K562 (cell line): ENCODE results near the gene PTOV1. TPM values are rescaled to one million over a fixed set of nuclear protein-coding genes. Genes with fewer than 3 reads are reported as not detected.

Source experiments
- HMG20B ChIP-seq: fragments of 250-450 bp; sonication (Bioruptor Pico); IDR thresholded peaks from 2 replicates; pipeline ENCODE4 v1.5.0; 2021; ENCODE audit warnings: mild to moderate bottlenecking
- KLF6 ChIP-seq: fragments of 250-450 bp; sonication (Bioruptor Pico); IDR thresholded peaks from 2 replicates; pipeline ENCODE4 v1.4.0; 2020; ENCODE audit warnings: mild to moderate bottlenecking, moderate library complexity, borderline replicate concordance
- MYC ChIP-seq, 2 experiments: fragments of 250-450 bp in 1 of 2; sonication (Bioruptor Pico) in 1 of 2; IDR thresholded peaks; 2 replicates each; pipeline versions ENCODE4 v1.5.1 to v1.6.1; 2012 to 2021; ENCODE audit warnings: low read depth in 2 of 2, borderline replicate concordance in 1 of 2, improper control_type of control experiment in 1 of 2, low read length in 1 of 2, mild to moderate bottlenecking in 1 of 2, moderate library complexity in 1 of 2
- NFYB ChIP-seq: IDR thresholded peaks from 2 replicates; pipeline ENCODE4 v1.6.1; 2011; ENCODE audit warnings: mild to moderate bottlenecking, moderate library complexity; ENCODE audit not compliant: insufficient read length; ENCODE audit errors: extremely low read depth
- NR2F6 ChIP-seq: fragments of 450-650 bp; formaldehyde crosslinking; IDR thresholded peaks from 2 replicates; pipeline ENCODE4 v1.4.0; 2020; ENCODE audit warnings: mild to moderate bottlenecking
- POLR2AphosphoS2 ChIP-seq: IDR thresholded peaks from 2 replicates; pipeline ENCODE4 v1.6.1; 2012; ENCODE audit warnings: low read length, improper control_type of control experiment
- POLR2H ChIP-seq: IDR thresholded peaks from 2 replicates; pipeline ENCODE4 v1.6.1; 2016; ENCODE audit warnings: missing genetic modification characterization, low read depth, mild to moderate bottlenecking, control low read depth, missing compliant biosample characterization, moderate library complexity
- PPARD ChIP-seq: fragments of 250-450 bp; sonication (Bioruptor Pico); IDR thresholded peaks from 2 replicates; pipeline ENCODE4 v1.8.0; 2022; ENCODE audit warnings: inconsistent platforms, mild to moderate bottlenecking, moderate library complexity
- RFX1 ChIP-seq: fragments of 450-650 bp; IDR thresholded peaks from 2 replicates; pipeline ENCODE4 v1.6.1; 2016; ENCODE audit warnings: mild to moderate bottlenecking, moderate library complexity
- SP1 ChIP-seq: sonication (generic); formaldehyde crosslinking; IDR thresholded peaks from 2 replicates; pipeline ENCODE4 v1.8.1; 2022; ENCODE audit warnings: mild to moderate bottlenecking, missing genetic modification reagents
- SPI1 ChIP-seq: IDR thresholded peaks from 2 replicates; pipeline ENCODE4 v1.6.1; 2011; ENCODE audit warnings: low read depth, low read length, control low read depth, borderline replicate concordance
- SRSF9 ChIP-seq: fragments of 200-400 bp; formaldehyde crosslinking; IDR thresholded peaks from 2 replicates; pipeline ENCODE4 v1.6.1; 2017; ENCODE audit warnings: low read depth, low read length, borderline replicate concordance
- ZNF146 ChIP-seq: IDR thresholded peaks from one replicate; pipeline ENCODE4 v1.6.1; 2018; ENCODE audit warnings: missing compliant biosample characterization; ENCODE audit not compliant: unreplicated experiment
- ZNF766 ChIP-seq: fragments of 200-800 bp; sonication (Bioruptor generic); conservative IDR thresholded peaks from 2 replicates; pipeline ENCODE4 v1.6.1; 2016; ENCODE audit warnings: missing genetic modification characterization, missing compliant biosample characterization
- ZNF830 ChIP-seq: fragments of 250-450 bp; sonication (Bioruptor Pico); IDR thresholded peaks from 2 replicates; pipeline ENCODE4 v1.5.0; 2021; ENCODE audit warnings: mild to moderate bottlenecking
- polyA plus RNA-seq, 8 experiments: library from polyadenylated mRNA; depleted of rRNA in 4 of 8; stranded (reverse) in 5 of 8; unstranded in 3 of 8; fragments of >200 nt; fragmentation: Nextera tagmentation in 2 of 8; fragmentation: Illumina TruSeq in 1 of 8; extraction: Ambion mirVana in 2 of 8; extraction: Trizol in 1 of 8; gene quantifications; 2 replicates each; pipeline versions ENCODE4 v1.2.1 to v1.2.3, GENCODE V29; 2011 to 2014; ENCODE audit warnings: inconsistent platforms in 1 of 8, missing spikeins in 1 of 8
- total RNA-seq, 7 experiments: library from RNA; depleted of rRNA in 6 of 7; stranded (reverse); fragments of >200 nt in 6 of 7; fragmentation: Illumina TruSeq in 2 of 7; extraction: Trizol in 2 of 7; gene quantifications; 2 replicates each; pipeline versions ENCODE4 v1.2.1 to v1.2.3, GENCODE V29; 2011 to 2021; ENCODE audit warnings: low replicate concordance in 1 of 7
- TF ChIP-seq, protein P1 (sequence below): fragments of 250-450 bp; sonication (Bioruptor Pico); IDR thresholded peaks from 2 replicates; pipeline ENCODE4 v1.5.0; 2021
- TF ChIP-seq, protein P2 (sequence below): sonication (generic); formaldehyde crosslinking; IDR thresholded peaks from 2 replicates; pipeline ENCODE4 v1.8.0; 2022; ENCODE audit warnings: mild to moderate bottlenecking, missing genetic modification reagents
- TF ChIP-seq, protein P3 (sequence below): fragments of 450-650 bp; IDR thresholded peaks from 2 replicates; pipeline ENCODE4 v1.6.1; 2016
- TF ChIP-seq, protein P4 (sequence below): IDR thresholded peaks from 3 replicates; pipeline ENCODE4 v1.6.1; 2011; ENCODE audit warnings: borderline replicate concordance, mild to moderate bottlenecking; ENCODE audit not compliant: insufficient read length, insufficient read depth
- TF ChIP-seq, protein P5 (sequence below): sonication (generic); formaldehyde crosslinking; IDR thresholded peaks from 2 replicates; pipeline ENCODE4 v1.5.0; 2020; ENCODE audit warnings: missing genetic modification reagents

Gene PTOV1
- total and polyA plus RNA-seq, 9 of the 15 experiments (the other 6 are each of a cell fraction or from before 2014, with no cell fraction given) = 4.9 to 169 (median 43.5) TPM

DNA sequence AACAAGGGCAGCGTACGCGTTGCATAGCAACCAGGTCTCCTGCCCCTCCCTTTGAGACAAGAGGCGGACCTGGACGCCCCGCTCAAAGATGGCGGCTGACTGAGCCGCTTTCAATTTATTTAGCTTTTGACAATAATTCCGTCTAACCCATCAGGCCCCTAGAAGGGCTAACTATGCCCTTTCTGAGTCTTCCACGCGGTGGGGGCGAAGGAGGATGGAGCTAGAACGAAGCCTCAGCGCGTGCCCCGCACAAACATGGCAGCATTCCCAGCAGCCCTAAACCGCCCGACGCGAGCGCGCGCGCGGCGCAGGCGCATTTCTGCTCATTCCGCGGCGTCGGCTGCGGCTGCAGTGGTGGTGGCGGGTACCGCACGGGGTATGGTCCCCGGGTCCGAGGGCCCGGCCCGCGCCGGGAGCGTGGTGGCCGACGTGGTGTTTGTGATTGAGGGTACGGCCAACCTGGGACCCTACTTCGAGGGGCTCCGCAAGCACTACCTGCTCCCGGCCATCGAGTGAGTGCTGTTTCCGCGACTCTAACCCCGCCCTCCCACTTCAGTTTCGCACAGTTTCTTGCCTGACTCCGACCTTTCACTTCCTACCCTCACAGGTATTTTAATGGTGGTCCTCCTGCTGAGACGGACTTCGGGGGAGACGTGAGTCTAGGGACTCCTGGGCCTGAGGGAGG lies 32.9 kb upstream of the PTOV1 start, which contains the start of gene MED25 (continued):
- TF ChIP-seq POLR2H (tag) (peak; percentile 51; the same call in 1 of the 2 replicates), NFYB (no peak), ZNF146 (CRISPR knock-in tag) (no peak), MYC (IDR thresholded peaks at IDR 0.05; ENCODE audit: low read depth, low read length) (no peak), MYC (CRISPR knock-in tag; IDR thresholded peaks at IDR 0.05; ENCODE audit: borderline replicate concordance, low read depth) (no peak), HMG20B (CRISPR knock-in tag) (no peak), KLF6 (CRISPR knock-in tag) (no peak), SP1 (CRISPR knock-in tag) (peak; percentile 76), ZNF766 (CRISPR knock-in tag) (peak; percentile 93), SPI1 (no peak), RFX1 (peak; percentile 96), SRSF9 (no peak), POLR2AphosphoS2 (no peak), ZNF830 (CRISPR knock-in tag) (no peak), PPARD (CRISPR knock-in tag) (no peak), NR2F6 (CRISPR knock-in tag) (no peak)
- TF ChIP-seq, protein P1, sequence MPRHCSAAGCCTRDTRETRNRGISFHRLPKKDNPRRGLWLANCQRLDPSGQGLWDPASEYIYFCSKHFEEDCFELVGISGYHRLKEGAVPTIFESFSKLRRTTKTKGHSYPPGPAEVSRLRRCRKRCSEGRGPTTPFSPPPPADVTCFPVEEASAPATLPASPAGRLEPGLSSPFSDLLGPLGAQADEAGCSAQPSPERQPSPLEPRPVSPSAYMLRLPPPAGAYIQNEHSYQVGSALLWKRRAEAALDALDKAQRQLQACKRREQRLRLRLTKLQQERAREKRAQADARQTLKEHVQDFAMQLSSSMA (CRISPR knock-in tag) = no peak
- TF ChIP-seq, protein P2, sequence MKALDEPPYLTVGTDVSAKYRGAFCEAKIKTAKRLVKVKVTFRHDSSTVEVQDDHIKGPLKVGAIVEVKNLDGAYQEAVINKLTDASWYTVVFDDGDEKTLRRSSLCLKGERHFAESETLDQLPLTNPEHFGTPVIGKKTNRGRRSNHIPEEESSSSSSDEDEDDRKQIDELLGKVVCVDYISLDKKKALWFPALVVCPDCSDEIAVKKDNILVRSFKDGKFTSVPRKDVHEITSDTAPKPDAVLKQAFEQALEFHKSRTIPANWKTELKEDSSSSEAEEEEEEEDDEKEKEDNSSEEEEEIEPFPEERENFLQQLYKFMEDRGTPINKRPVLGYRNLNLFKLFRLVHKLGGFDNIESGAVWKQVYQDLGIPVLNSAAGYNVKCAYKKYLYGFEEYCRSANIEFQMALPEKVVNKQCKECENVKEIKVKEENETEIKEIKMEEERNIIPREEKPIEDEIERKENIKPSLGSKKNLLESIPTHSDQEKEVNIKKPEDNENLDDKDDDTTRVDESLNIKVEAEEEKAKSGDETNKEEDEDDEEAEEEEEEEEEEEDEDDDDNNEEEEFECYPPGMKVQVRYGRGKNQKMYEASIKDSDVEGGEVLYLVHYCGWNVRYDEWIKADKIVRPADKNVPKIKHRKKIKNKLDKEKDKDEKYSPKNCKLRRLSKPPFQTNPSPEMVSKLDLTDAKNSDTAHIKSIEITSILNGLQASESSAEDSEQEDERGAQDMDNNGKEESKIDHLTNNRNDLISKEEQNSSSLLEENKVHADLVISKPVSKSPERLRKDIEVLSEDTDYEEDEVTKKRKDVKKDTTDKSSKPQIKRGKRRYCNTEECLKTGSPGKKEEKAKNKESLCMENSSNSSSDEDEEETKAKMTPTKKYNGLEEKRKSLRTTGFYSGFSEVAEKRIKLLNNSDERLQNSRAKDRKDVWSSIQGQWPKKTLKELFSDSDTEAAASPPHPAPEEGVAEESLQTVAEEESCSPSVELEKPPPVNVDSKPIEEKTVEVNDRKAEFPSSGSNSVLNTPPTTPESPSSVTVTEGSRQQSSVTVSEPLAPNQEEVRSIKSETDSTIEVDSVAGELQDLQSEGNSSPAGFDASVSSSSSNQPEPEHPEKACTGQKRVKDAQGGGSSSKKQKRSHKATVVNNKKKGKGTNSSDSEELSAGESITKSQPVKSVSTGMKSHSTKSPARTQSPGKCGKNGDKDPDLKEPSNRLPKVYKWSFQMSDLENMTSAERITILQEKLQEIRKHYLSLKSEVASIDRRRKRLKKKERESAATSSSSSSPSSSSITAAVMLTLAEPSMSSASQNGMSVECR (CRISPR knock-in tag) = no peak
- TF ChIP-seq, protein P3, sequence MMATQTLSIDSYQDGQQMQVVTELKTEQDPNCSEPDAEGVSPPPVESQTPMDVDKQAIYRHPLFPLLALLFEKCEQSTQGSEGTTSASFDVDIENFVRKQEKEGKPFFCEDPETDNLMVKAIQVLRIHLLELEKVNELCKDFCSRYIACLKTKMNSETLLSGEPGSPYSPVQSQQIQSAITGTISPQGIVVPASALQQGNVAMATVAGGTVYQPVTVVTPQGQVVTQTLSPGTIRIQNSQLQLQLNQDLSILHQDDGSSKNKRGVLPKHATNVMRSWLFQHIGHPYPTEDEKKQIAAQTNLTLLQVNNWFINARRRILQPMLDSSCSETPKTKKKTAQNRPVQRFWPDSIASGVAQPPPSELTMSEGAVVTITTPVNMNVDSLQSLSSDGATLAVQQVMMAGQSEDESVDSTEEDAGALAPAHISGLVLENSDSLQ = no peak
- TF ChIP-seq, protein P4, sequence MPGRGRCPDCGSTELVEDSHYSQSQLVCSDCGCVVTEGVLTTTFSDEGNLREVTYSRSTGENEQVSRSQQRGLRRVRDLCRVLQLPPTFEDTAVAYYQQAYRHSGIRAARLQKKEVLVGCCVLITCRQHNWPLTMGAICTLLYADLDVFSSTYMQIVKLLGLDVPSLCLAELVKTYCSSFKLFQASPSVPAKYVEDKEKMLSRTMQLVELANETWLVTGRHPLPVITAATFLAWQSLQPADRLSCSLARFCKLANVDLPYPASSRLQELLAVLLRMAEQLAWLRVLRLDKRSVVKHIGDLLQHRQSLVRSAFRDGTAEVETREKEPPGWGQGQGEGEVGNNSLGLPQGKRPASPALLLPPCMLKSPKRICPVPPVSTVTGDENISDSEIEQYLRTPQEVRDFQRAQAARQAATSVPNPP = no peak
- TF ChIP-seq, protein P5, sequence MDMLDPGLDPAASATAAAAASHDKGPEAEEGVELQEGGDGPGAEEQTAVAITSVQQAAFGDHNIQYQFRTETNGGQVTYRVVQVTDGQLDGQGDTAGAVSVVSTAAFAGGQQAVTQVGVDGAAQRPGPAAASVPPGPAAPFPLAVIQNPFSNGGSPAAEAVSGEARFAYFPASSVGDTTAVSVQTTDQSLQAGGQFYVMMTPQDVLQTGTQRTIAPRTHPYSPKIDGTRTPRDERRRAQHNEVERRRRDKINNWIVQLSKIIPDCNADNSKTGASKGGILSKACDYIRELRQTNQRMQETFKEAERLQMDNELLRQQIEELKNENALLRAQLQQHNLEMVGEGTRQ (CRISPR knock-in tag) = no peak
